Activated CD8-positive, alpha-beta memory T cell treated with anti-CD3 and anti-CD28 coated beads, Interleukin-2, amount 10 ng/mL, durations not matched to agents 7 days and 5 days (primary cell): Measurements from ENCODE around the gene TMEM203. TPM values are rescaled to one million over a fixed set of nuclear protein-coding genes. Genes with fewer than 3 reads are reported as not detected.
A peak's percentile ranks its signal among the peaks of the same experiment; 100 is the strongest.

ENCODE experiments used
- ATAC-seq: fragments of 150-1000 bp; cut with Tn5 transposase; one replicate; pipeline ENCODE4 v1.10.0; 2021; ENCODE audit warnings: moderate library complexity
- CTCF ChIA-PET: fragments of 350-600 bp; sonication (Branson Sonifier 250); formaldehyde crosslinking; loops from one replicate; lab custom pipeline; 2021; ENCODE audit warnings: antibody characterized with exemption; lab: Charles Lee
- DNase-seq: peaks from one replicate; pipeline ENCODE4 v3.0.0-alpha.2; 2020
- H3K27ac Mint-ChIP-seq: one replicate; pipeline ENCODE4 v1.8.0; 2021; ENCODE audit warnings: mild to moderate bottlenecking, mixed read lengths
- H3K27me3 Mint-ChIP-seq: one replicate; pipeline ENCODE4 v1.8.0; 2021; ENCODE audit warnings: mixed read lengths
- H3K36me3 Mint-ChIP-seq: one replicate; pipeline ENCODE4 v1.8.0; 2021; ENCODE audit warnings: mild to moderate bottlenecking, mixed read lengths
- H3K4me1 Mint-ChIP-seq: one replicate; pipeline ENCODE4 v1.8.0; 2021; ENCODE audit warnings: mixed read lengths
- H3K4me3 Mint-ChIP-seq: one replicate; pipeline ENCODE4 v1.8.0; 2021; ENCODE audit warnings: mild to moderate bottlenecking, moderate library complexity, mixed read lengths
- H3K9me3 Mint-ChIP-seq: one replicate; pipeline ENCODE4 v1.8.0; 2022; ENCODE audit warnings: low read depth, mixed read lengths
- total RNA-seq, 2 experiments: library from RNA; stranded (reverse); gene quantifications; one replicate each; pipeline ENCODE4 v1.2.3, GENCODE V29; 2021

TMEM203 gene
- total RNA-seq, 2 experiments from 2014 or later = 32.2 to 36.9 TPM

- DNase-seq (no peak), ATAC-seq (no peak)
- peaks cover 22% of the 10 kb centered on the region for H3K4me1 Mint-ChIP-seq
- H3K27ac Mint-ChIP-seq = no peak overlapping the region
- no peaks in the 10 kb centered on the region for H3K9me3 Mint-ChIP-seq
- H3K36me3 Mint-ChIP-seq = no peaks in the 10 kb centered on the region
- H3K27me3 Mint-ChIP-seq = no peaks in the 10 kb centered on the region
- no peak overlapping the region for H3K4me3 Mint-ChIP-seq
- CTCF ChIA-PET = interaction anchor here (1.4 to 3.4 kb wide), 3 partner anchors 10 to 84 kb away, joined by 3 to 12 read pairs (median 8); partner anchors contain the start of genes ANAPC2 and SSNA1
Observed at GRCh38 chr9:137198902-137199283, 6.6 kb downstream of the TMEM203 start.

DNA sequence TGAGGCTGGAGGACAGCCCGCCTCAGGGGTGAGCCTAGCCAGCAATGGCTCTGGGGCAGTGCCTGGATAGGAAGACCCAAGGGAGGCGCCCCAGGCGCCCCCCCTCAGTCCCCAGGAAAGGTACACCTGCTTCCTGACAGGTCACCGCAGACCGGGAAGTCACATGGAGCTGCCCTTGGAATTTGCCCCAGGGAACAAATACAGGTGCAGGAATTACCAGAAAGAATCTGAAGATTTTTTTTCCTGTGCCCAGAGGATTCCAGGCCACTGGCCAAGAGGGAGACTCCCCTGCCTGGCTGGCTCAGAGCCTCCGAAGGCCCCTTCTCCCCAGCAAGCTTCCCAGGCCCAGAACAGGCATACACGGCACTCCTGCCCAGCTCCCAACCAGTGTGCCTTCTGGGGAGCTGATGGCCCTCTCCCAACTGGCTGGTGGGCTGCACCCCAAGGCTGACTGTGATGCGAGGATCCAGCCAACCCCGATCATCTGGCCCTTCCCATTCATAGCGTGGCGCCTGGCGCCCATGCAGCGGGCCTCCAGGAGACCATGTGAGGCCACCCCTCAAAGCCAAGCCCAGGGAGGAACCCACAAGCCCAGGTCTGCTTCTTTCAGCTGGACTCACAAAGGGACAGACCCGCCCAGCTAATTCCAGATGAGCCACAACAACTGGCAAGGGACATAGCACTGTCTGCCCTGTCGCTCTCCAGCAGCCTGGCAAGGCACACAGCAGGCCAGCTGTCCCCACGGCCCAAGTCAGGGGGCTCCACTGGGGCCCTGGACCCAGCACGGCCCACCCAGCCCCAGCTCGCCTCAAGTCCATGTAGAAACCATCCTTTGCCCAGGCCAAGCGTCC is 7.2 kb downstream of the TMEM203 start:
- H3K4me1 Mint-ChIP-seq = peaks cover 20% of the 10 kb centered on the region
- H3K9me3 Mint-ChIP-seq = no peaks in the 10 kb centered on the region
- CTCF ChIA-PET = interaction anchor here (1.4 to 3.4 kb wide), 3 partner anchors 9 to 83 kb away, joined by 3 to 12 read pairs (median 8); partner anchors contain the start of genes ANAPC2 and SSNA1
- ATAC-seq (no peak), DNase-seq (no peak)
- no peaks in the 10 kb centered on the region for H3K27me3 Mint-ChIP-seq
- H3K36me3 Mint-ChIP-seq = no peaks in the 10 kb centered on the region
- H3K27ac Mint-ChIP-seq = no peak overlapping the region
- H3K4me3 Mint-ChIP-seq = no peak overlapping the region

- Mint-ChIP-seq H3K27ac (no peak overlapping the region), H3K4me3 (no peak overlapping the region), H3K36me3 (no peaks in the 10 kb centered on the region), H3K4me1 (peaks cover 6% of the 10 kb centered on the region), H3K27me3 (no peaks in the 10 kb centered on the region), H3K9me3 (no peaks in the 10 kb centered on the region)
- CTCF ChIA-PET = interaction anchor here (1.8 kb wide), 1 partner anchor 9 kb away, joined by 4 read pairs; the partner anchor contains the start of genes NDOR1 and TMEM203
- ATAC-seq (no peak), DNase-seq (no peak)
Observed at GRCh38 chr9:137195525-137196220, 9.8 kb downstream of the TMEM203 start.

GRCh38 chr9:137194909-137195308 is 10.5 kb downstream of the TMEM203 start:
- no peak overlapping the region for H3K4me3 Mint-ChIP-seq
- CTCF ChIA-PET = interaction anchor here (1.8 kb wide), 1 partner anchor 10 kb away, joined by 4 read pairs; the partner anchor contains the start of genes NDOR1 and TMEM203
- no peaks in the 10 kb centered on the region for H3K9me3 Mint-ChIP-seq
- DNase-seq = no peak
- ATAC-seq = no peak
- no peaks in the 10 kb centered on the region for H3K27me3 Mint-ChIP-seq
- peaks cover 2% of the 10 kb centered on the region for H3K36me3 Mint-ChIP-seq
- H3K27ac Mint-ChIP-seq = no peak overlapping the region
- peaks cover 12% of the 10 kb centered on the region for H3K4me1 Mint-ChIP-seq

DNA sequence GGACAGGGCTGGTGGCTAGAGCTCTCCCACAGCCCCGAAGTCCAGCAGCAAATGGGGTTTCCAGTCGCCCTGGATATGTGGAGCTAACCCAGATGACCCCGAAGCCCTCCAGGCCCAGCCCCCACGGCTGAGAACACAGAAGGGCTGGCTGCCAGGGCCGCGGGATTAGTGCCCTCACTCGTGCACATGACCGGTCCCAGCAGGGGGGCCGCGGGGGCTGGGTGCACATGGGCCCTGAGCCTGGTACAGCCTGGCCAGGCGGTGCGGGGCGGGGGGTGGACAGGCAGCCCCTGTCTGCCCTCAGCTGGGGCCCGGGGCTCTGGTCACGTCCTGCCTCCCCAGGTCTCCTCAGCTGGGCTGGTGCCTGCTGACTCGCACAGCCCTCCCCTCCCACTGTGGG is 11.1 kb downstream of the TMEM203 start:
- H3K36me3 Mint-ChIP-seq = peaks cover 2% of the 10 kb centered on the region
- ATAC-seq (no peak), DNase-seq (no peak)
- H3K4me3 Mint-ChIP-seq = no peak overlapping the region
- no peak overlapping the region for H3K27ac Mint-ChIP-seq
- H3K9me3 Mint-ChIP-seq = no peaks in the 10 kb centered on the region
- CTCF ChIA-PET = no interaction called here
- peaks cover 15% of the 10 kb centered on the region for H3K4me1 Mint-ChIP-seq
- H3K27me3 Mint-ChIP-seq = no peaks in the 10 kb centered on the region

DNA sequence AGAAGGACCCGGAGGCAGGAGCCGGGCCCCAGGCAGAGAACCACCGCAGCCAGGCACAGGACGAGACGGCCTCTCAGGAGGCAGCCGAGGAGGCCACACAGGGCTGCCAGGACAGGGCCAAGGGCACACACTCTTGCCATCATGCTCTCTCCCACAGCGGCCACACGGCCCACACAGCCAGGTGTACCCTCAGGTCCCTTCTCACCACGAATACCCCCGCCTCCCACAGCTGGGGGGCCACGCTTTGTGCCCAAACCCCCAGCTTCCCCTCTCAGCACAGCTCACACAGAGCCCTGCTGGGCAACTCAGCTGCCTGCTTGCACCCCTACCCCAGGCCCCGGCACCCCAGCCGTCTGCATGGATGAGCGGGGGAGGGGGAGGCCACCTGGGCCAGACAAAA is 11.7 kb downstream of the TMEM203 start:
- Mint-ChIP-seq H3K4me3 (no peak overlapping the region), H3K27me3 (no peaks in the 10 kb centered on the region), H3K27ac (no peak overlapping the region), H3K4me1 (peaks cover 18% of the 10 kb centered on the region), H3K36me3 (peaks cover 2% of the 10 kb centered on the region), H3K9me3 (no peaks in the 10 kb centered on the region)
- DNase-seq (no peak), ATAC-seq (no peak)
- CTCF ChIA-PET = interaction anchor here (0.8 kb wide), 1 partner anchor 43 kb away, joined by 4 read pairs; no protein-coding TSS in a partner anchor

DNA sequence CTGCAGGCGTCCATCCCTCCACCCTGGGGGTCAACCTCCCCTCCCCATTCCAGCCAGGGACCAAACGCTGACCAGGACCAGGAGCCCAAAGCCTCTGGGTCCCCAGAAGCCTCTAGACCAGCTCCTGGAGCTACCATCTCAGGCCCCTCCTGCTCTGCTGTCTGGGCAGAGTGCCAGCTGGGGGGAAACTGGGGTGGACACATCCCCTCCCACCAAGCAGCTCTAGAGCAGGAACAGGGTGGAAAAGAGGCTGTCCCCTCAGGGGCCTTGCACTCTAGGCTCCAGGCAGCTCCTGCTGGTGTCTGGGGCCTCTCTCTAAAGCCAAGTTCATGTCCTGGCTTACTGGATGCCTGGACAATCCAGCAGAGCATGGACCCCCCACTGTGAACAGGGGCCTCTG is 12.6 kb downstream of the TMEM203 start:
- ATAC-seq (no peak), DNase-seq (no peak)
- Mint-ChIP-seq H3K27ac (no peak overlapping the region), H3K4me3 (no peak overlapping the region), H3K4me1 (peaks cover 16% of the 10 kb centered on the region), H3K27me3 (no peaks in the 10 kb centered on the region), H3K9me3 (no peaks in the 10 kb centered on the region), H3K36me3 (peaks cover 2% of the 10 kb centered on the region)
- CTCF ChIA-PET = interaction anchor here (0.8 to 1.2 kb wide), 2 partner anchors 8 to 44 kb away, joined by 4 read pairs; partner anchors contain the start of gene TPRN

GRCh38 chr9:137192448-137192780 is 13.0 kb downstream of the TMEM203 start:
- CTCF ChIA-PET = interaction anchor here (1.2 kb wide), 1 partner anchor 8 kb away, joined by 4 read pairs; the partner anchor contains the start of gene TPRN
- Mint-ChIP-seq H3K9me3 (no peaks in the 10 kb centered on the region), H3K4me1 (peaks cover 19% of the 10 kb centered on the region), H3K4me3 (no peak overlapping the region), H3K27ac (no peak overlapping the region), H3K27me3 (no peaks in the 10 kb centered on the region), H3K36me3 (peaks cover 2% of the 10 kb centered on the region)
- ATAC-seq (no peak), DNase-seq (no peak)

GRCh38 chr9:137191691-137192447 is 13.6 kb downstream of the TMEM203 start:
- Mint-ChIP-seq H3K9me3 (no peaks in the 10 kb centered on the region), H3K4me3 (no peak overlapping the region), H3K36me3 (peaks cover 2% of the 10 kb centered on the region), H3K4me1 (peaks cover 24% of the 10 kb centered on the region), H3K27ac (no peak overlapping the region), H3K27me3 (no peaks in the 10 kb centered on the region)
- no peak for ATAC-seq
- CTCF ChIA-PET = interaction anchor here (1.2 kb wide), 1 partner anchor 9 kb away, joined by 4 read pairs; the partner anchor contains the start of gene TPRN
- no peak for DNase-seq

DNA sequence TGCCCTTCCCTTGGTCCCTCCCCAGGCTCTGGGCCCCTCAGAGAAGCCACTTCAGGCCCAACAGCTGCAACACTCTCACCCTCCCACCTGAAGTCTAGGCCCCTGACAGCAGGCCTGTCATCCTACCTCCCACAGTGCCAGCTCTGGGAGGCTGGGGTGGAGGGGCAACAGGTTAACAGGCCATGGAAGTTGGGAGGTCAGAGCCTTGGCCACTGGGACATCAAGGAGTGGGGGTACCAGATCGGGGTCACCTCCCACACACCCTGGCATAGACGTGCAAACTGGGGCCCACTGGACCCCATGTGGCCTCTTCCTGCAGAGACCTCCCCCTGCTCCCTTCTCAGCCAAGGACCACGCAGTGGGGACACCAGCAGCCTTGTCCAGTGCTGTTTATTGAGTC is 14.2 kb downstream of the TMEM203 start:
- Mint-ChIP-seq H3K36me3 (peaks cover 2% of the 10 kb centered on the region), H3K27ac (peak overlapping the region; percentile 36), H3K27me3 (no peaks in the 10 kb centered on the region), H3K4me1 (peaks cover 29% of the 10 kb centered on the region), H3K4me3 (no peak overlapping the region), H3K9me3 (no peaks in the 10 kb centered on the region)
- CTCF ChIA-PET = interaction anchor here (5.1 kb wide), 1 partner anchor 13 kb away, joined by 55 read pairs; the partner anchor contains the start of genes NDOR1, TMEM203 and TPRN
- ATAC-seq (no peak), DNase-seq (no peak)

DNA sequence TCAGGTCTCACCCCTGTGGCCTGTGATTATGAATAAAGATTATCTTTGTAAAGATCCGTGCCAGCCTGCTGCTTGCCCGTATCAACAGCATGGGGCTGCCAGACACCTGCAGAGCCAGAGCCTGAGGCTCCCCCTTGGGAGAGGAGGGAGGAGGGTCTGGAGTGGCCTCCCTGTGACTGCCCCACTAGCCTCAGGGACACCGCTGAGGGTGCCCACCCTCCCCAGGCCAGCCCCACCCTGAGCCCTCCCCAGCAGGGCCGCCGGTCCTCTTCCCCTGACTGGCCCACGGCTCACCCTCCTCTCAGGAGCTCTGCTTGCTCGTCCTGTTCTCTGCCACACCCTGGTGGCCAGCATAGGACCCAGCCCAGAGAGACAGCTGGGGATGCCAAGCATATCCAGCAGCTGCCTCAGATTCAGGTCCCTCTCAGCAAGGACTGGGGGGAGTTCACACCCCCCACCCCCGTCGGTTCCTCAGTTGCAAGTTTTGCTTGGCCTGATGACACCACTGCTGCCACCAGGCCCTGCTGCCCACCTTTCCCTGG is 15.1 kb downstream of the TMEM203 start:
- CTCF ChIA-PET = interaction anchor here (0.7 to 5.1 kb wide), 7 partner anchors 8 to 70 kb away, joined by 3 to 55 read pairs (median 12); partner anchors contain the start of genes CYSRT1, NDOR1, RNF208 and RNF224
- Mint-ChIP-seq H3K36me3 (peaks cover 2% of the 10 kb centered on the region), H3K9me3 (no peaks in the 10 kb centered on the region), H3K27ac (peak overlapping the region; percentile 36), H3K27me3 (no peaks in the 10 kb centered on the region), H3K4me1 (peaks cover 34% of the 10 kb centered on the region), H3K4me3 (peak overlapping the region; percentile 28)
- ATAC-seq = no peak
- no peak for DNase-seq
